SU-DHL-6 (cell line): ENCODE measurements around the gene EXOC6B.
"Not testable (repeated sequence)": the region's sequence is repeated elsewhere in the genome, so short reads cannot be mapped to it uniquely, and the experiment has no call there.

Experiments
- EZH2phosphoT487 ChIP-seq: fragments of 200-600 bp; sonication (generic), shearing (Covaris generic); conservative IDR thresholded peaks from 2 replicates; pipeline ENCODE4 v1.6.1; 2018; ENCODE audit warnings: mild to moderate bottlenecking, antibody characterized with exemption, low read length, moderate library complexity, mixed read lengths
- TF ChIP-seq, protein P1 (sequence below): fragments of 200-600 bp; sonication (generic); IDR thresholded peaks from one replicate; pipeline ENCODE4 v1.5.1; 2017; ENCODE audit warnings: antibody characterized with exemption, mild to moderate bottlenecking, low read length, moderate library complexity; ENCODE audit not compliant: insufficient read depth, poor library complexity, severe bottlenecking

DNA sequence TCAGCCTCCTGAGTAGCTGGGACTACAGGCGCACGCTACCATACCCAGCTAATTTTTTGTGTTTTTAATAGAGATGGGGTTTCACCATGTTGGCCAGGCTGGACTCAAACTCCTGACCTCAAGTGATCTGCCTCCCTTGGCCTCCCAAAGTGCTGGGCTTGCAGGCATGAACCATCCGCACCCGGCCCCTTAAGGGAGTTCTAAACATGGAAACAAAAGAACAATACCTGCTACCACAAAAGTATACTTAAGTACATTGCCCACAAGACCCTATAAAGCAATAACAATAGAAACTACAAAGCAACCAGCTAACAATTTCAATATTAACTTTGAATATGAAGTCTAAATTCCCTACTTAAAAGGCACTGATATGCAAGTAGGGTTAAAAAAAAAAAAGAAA is 242.0 kb downstream of the EXOC6B start:
- TF ChIP-seq, protein P1, sequence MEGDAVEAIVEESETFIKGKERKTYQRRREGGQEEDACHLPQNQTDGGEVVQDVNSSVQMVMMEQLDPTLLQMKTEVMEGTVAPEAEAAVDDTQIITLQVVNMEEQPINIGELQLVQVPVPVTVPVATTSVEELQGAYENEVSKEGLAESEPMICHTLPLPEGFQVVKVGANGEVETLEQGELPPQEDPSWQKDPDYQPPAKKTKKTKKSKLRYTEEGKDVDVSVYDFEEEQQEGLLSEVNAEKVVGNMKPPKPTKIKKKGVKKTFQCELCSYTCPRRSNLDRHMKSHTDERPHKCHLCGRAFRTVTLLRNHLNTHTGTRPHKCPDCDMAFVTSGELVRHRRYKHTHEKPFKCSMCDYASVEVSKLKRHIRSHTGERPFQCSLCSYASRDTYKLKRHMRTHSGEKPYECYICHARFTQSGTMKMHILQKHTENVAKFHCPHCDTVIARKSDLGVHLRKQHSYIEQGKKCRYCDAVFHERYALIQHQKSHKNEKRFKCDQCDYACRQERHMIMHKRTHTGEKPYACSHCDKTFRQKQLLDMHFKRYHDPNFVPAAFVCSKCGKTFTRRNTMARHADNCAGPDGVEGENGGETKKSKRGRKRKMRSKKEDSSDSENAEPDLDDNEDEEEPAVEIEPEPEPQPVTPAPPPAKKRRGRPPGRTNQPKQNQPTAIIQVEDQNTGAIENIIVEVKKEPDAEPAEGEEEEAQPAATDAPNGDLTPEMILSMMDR: not testable (repeated sequence)
- not testable (repeated sequence) for TF ChIP-seq EZH2phosphoT487
